ENCODE results near the gene RBM33.

- TF ChIP-seq, protein P1, sequence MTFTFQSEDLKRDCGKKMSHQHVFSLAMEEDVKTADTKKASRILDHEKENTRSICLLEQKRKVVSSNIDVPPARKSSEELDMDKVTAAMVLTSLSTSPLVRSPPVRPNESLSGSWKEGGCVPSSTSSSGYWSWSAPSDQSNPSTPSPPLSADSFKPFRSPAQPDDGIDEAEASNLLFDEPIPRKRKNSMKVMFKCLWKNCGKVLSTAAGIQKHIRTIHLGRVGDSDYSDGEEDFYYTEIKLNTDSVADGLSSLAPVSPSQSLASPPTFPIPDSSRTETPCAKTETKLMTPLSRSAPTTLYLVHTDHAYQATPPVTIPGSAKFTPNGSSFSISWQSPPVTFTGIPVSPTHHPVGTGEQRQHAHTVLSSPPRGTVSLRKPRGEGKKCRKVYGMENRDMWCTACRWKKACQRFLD (tag by site-specific recombination; IDR thresholded peaks at IDR 0.05): no peak
- TF ChIP-seq ZBTB49 (tag by site-specific recombination; IDR thresholded peaks at IDR 0.05; ENCODE audit: low read depth): no peak
Observed at GRCh38 chr7:155820246-155820645, 175.8 kb downstream of the RBM33 start.
